ENCODE results near the gene ADCY5. TPM values are rescaled to one million over a fixed set of nuclear protein-coding genes. Genes with fewer than 3 reads are reported as not detected.

ADCY5 gene
- total and polyA plus RNA-seq, 2 experiments from 2014 or later = 3.1 to 4.7 TPM

DNA sequence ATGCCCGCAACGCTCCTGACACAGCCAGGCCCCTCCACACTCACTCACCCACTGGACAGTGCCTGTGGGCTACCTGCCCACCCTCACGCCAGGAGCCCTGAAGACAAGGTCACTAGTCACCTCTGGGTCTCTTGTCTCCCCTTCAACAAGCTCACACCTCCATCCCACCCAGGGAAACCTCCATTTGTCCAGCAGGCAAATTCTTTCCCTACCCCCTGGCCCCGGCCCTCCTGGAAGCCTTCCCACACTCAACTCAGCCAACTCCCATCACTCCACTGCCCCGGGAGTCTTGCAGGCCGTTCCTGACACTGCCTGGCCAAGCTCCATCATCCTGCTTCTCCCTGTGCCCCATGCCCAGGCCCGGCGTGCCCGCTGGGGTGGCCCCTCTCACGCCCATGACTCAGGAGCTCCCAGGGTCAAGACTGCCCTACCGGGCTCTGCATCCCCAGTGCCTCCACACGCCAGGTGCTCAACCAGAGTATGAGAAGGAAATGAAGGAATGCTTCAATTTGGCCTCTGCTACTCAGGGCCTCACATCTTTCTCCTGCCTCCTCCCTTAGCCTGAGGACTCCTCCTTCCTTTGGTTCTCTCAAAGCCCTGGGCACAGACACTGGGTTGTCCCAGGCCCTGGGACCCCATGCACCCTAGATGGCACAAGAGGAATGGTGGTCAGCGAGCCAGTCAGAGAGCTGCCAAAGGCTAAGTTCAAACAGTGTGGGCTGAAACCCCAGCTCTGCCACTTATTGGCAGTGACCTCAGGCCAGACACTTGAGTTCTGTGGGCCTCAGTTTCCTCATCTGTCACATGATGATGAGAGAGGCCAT, 158.6 kb downstream of the ADCY5 start:
- Histone ChIP-seq H3K79me2 (no peaks in the 10 kb centered on the region), H3K4me3 (no peak overlapping the region), H3K27me3 (no peaks in the 10 kb centered on the region), H2AFZ (no peak overlapping the region), H3K9me2 (replicated peaks; ENCODE audit: insufficient read depth) (no peaks in the 10 kb centered on the region), H3K4me1 (ENCODE audit: insufficient read depth) (no peaks in the 10 kb centered on the region), H3K4me2 (no peak overlapping the region), H4K20me1 (ENCODE audit: insufficient read depth, poor library complexity, severe bottlenecking) (no peaks in the 10 kb centered on the region), H3K36me3 (replicated peaks; ENCODE audit: insufficient read depth, low read depth) (no peaks in the 10 kb centered on the region), H3K27ac (no peak overlapping the region), H3K9me3 (ENCODE audit: low read depth) (no peaks in the 10 kb centered on the region)
- no peak for TF ChIP-seq EZH2phosphoT487 (IDR thresholded peaks at IDR 0.05; ENCODE audit: low read depth, severe bottlenecking, unreplicated experiment)
- no peak for TF ChIP-seq EZH2 (IDR thresholded peaks at IDR 0.05; ENCODE audit: borderline replicate concordance)
- TF ChIP-seq, protein P1, sequence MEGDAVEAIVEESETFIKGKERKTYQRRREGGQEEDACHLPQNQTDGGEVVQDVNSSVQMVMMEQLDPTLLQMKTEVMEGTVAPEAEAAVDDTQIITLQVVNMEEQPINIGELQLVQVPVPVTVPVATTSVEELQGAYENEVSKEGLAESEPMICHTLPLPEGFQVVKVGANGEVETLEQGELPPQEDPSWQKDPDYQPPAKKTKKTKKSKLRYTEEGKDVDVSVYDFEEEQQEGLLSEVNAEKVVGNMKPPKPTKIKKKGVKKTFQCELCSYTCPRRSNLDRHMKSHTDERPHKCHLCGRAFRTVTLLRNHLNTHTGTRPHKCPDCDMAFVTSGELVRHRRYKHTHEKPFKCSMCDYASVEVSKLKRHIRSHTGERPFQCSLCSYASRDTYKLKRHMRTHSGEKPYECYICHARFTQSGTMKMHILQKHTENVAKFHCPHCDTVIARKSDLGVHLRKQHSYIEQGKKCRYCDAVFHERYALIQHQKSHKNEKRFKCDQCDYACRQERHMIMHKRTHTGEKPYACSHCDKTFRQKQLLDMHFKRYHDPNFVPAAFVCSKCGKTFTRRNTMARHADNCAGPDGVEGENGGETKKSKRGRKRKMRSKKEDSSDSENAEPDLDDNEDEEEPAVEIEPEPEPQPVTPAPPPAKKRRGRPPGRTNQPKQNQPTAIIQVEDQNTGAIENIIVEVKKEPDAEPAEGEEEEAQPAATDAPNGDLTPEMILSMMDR (IDR thresholded peaks at IDR 0.05; ENCODE audit: poor library complexity) = no peak
- WGBS (ENCODE audit: low lambda C conversion rate, missing lambda C conversion rate) = 94% methylated on average over 13 of the region's 13 CpGs
- DNase-seq (ENCODE audit: low spot score) = no peak

DNA sequence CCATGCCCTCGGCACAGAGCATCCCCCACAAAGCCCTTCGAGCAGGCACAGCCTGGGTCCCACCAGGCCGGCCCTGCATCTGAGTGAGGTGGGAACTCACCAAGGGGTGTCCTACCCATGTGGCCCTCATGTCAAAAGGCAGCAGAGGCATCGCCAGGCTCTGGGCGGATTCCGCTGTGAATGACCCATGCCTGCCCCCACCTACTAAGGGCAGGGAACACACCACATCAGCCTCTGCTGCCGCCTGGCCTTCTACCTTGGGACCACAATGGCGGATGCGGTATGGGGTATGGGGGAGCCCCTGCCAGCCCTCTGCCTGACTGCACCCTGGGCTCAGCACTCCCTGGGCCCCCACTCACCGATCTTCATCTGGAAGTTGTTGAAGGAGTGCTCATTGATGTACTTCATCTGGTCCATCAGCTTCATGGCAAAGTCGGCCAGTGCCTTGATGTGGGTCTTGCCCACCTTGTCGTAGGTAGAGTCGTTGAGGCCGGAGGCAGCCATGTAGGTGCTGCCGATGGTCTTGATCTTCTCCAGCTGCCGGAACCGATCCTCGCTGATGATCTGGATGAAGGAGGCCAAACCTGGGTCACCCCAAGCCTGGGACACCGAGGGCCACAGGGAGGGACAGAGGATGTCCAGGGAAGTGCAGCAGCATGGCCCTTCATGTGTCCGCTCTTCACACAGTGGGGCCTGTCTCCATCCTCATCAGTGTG, 159.3 kb downstream of the ADCY5 start:
- no peaks in the 10 kb centered on the region for H3K4me1 ChIP-seq (ENCODE audit: insufficient read depth)
- H3K4me3 ChIP-seq = no peak overlapping the region
- 96% methylated on average over 20 of the region's 20 CpGs for WGBS (ENCODE audit: low lambda C conversion rate, missing lambda C conversion rate)
- no peaks in the 10 kb centered on the region for H3K27me3 ChIP-seq
- no peak overlapping the region for H3K27ac ChIP-seq
- no peak for DNase-seq (ENCODE audit: low spot score)
- no peaks in the 10 kb centered on the region for H3K9me2 ChIP-seq (replicated peaks; ENCODE audit: insufficient read depth)
- H2AFZ ChIP-seq = no peak overlapping the region
- H4K20me1 ChIP-seq (ENCODE audit: insufficient read depth, poor library complexity, severe bottlenecking) = no peaks in the 10 kb centered on the region
- H3K4me2 ChIP-seq = no peak overlapping the region
- no peaks in the 10 kb centered on the region for H3K79me2 ChIP-seq
- TF ChIP-seq EZH2phosphoT487 (IDR thresholded peaks at IDR 0.05; ENCODE audit: low read depth, severe bottlenecking, unreplicated experiment) = no peak
- TF ChIP-seq EZH2 (IDR thresholded peaks at IDR 0.05; ENCODE audit: borderline replicate concordance) = no peak
- TF ChIP-seq, protein P1 (IDR thresholded peaks at IDR 0.05; ENCODE audit: poor library complexity) = no peak
- H3K36me3 ChIP-seq (replicated peaks; ENCODE audit: insufficient read depth, low read depth) = no peaks in the 10 kb centered on the region
- no peaks in the 10 kb centered on the region for H3K9me3 ChIP-seq (ENCODE audit: low read depth)

DNA sequence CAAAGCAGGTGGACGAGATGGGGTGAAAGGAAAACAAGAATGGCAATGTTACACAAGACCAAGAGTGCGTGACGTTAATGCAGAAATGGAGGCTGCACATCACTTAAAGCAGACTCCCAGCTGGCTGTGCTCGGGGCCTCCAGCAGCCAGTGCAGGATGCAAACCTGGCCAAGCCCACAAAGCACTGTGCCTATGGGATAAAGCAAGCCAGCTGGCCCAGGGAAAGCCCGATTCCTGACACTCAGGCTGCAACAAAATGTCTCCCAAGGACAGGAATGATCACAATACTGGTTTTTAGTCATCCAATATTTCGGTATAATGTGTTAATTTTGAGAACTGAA, 161.0 kb downstream of the ADCY5 start:
- H3K36me3 ChIP-seq (replicated peaks; ENCODE audit: insufficient read depth, low read depth) = no peaks in the 10 kb centered on the region
- DNase-seq (ENCODE audit: low spot score) = no peak
- no peaks in the 10 kb centered on the region for H3K9me2 ChIP-seq (replicated peaks; ENCODE audit: insufficient read depth)

More for the DNA sequence above, 161.0 kb downstream of the ADCY5 start:
- Histone ChIP-seq H3K27ac (no peak overlapping the region), H3K79me2 (no peaks in the 10 kb centered on the region), H3K4me1 (ENCODE audit: insufficient read depth) (no peaks in the 10 kb centered on the region), H3K27me3 (no peaks in the 10 kb centered on the region), H3K9me3 (ENCODE audit: low read depth) (no peaks in the 10 kb centered on the region), H4K20me1 (ENCODE audit: insufficient read depth, poor library complexity, severe bottlenecking) (no peaks in the 10 kb centered on the region), H3K4me2 (no peak overlapping the region), H3K4me3 (no peak overlapping the region), H2AFZ (no peak overlapping the region)
- 82% methylated on average over 6 of the region's 6 CpGs for WGBS (ENCODE audit: low lambda C conversion rate, missing lambda C conversion rate)
- TF ChIP-seq EZH2 (IDR thresholded peaks at IDR 0.05; ENCODE audit: borderline replicate concordance) (no peak), EZH2phosphoT487 (IDR thresholded peaks at IDR 0.05; ENCODE audit: low read depth, severe bottlenecking, unreplicated experiment) (no peak)
- TF ChIP-seq, protein P1 (IDR thresholded peaks at IDR 0.05; ENCODE audit: poor library complexity) = no peak
